Choroid plexus epithelial cell (primary cell): Measurements from ENCODE around the gene MICU2.

Source experiments
- DNase-seq: peaks from one replicate; pipeline ENCODE4 v3.0.0-alpha.2; 2010; ENCODE audit warnings: low read depth
- H3K4me3 ChIP-seq: 2 replicates; pipeline ENCODE4 v1.5.1; 2011; ENCODE audit warnings: low read depth, mild to moderate bottlenecking, control low read depth, low read length, moderate library complexity
- CTCF ChIP-seq: conservative IDR thresholded peaks from 2 replicates; pipeline ENCODE4 v1.5.1; 2011; ENCODE audit warnings: low read depth, mild to moderate bottlenecking, control low read depth, inconsistent platforms, low read length, moderate library complexity

The MICU2 gene

GRCh38 chr13:21613791-21614190 is 9.8 kb upstream of the MICU2 start:
- no peak overlapping the region for H3K4me3 ChIP-seq
- DNase-seq = no peak
- no peak for TF ChIP-seq CTCF

GRCh38 chr13:21611385-21611784 is 7.4 kb upstream of the MICU2 start:
- no peak for DNase-seq
- no peak for TF ChIP-seq CTCF
- H3K4me3 ChIP-seq = no peak overlapping the region

DNA sequence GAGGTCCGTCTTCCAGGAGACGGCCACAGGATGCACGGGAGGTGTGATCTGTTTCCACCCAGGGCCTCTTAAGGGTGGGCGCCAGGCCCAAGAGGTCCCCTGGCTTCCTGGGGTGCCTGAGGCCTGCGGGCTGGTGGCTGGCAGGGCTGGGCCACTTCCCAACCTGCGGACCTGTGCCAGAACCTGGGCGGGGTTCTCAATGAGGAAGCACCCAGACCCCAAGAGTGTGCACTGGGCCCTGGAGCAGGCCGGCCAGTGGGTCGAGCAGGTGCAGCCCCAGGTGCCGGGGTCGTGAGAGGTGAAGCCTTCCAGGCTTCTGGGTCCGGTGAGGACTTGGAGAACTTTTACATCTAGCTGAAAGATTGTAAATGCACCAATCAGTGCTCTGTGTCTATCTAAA is 6.7 kb upstream of the MICU2 start:
- DNase-seq = no peak
- TF ChIP-seq CTCF = no peak

GRCh38 chr13:21608961-21609360 is 5.0 kb upstream of the MICU2 start:
- no peak for DNase-seq
- TF ChIP-seq CTCF = no peak
- H3K4me3 ChIP-seq = no peak overlapping the region

More for the DNA sequence above, 6.7 kb upstream of the MICU2 start:
- no peak overlapping the region for H3K4me3 ChIP-seq

- DNase-seq = no peak
- H3K4me3 ChIP-seq = no peak overlapping the region
- no peak for TF ChIP-seq CTCF
These were observed 2.8 kb upstream of the MICU2 start for GRCh38 chr13:21606796-21607195.

GRCh38 chr13:21606251-21606650 is 2.3 kb upstream of the MICU2 start:
- no peak overlapping the region for H3K4me3 ChIP-seq
- no peak for TF ChIP-seq CTCF
- DNase-seq = no peak

DNA sequence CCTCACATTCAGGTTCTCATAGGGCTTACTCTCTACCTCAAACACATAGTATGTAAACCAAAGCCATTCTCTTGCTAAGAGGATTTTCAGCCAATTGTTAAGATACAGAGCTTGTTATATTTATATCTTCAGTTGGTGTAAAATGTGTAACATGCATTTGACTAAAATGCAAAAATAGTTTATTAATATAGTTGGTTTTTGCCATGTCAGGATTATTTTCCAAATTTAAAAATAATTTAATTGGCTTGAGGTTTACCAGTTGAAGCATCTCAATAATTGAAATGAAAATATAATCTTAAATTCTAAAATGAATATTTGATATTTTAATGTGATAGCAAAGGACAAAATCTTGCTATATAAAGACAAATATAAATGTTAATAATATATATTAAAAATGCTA is 7.2 kb downstream of the MICU2 start:
- no peak for DNase-seq
- no peak for TF ChIP-seq CTCF

More for the DNA sequence above, 7.2 kb downstream of the MICU2 start:
- H3K4me3 ChIP-seq = no peak overlapping the region
